B cell (primary cell): ENCODE data around the gene TGFBR3.

Experiments
- EZH2 ChIP-seq: IDR thresholded peaks from 2 replicates; pipeline ENCODE4 v1.6.1; 2012; ENCODE audit warnings: borderline replicate concordance, low read depth, mild to moderate bottlenecking, moderate library complexity, low read length; ENCODE audit not compliant: insufficient read depth, poor library complexity, severe bottlenecking
- TF ChIP-seq, protein P1 (sequence below): fragments of 200-600 bp; IDR thresholded peaks from one replicate; pipeline ENCODE4 v1.8.0; 2022; ENCODE audit warnings: antibody characterized with exemption, mild to moderate bottlenecking

DNA sequence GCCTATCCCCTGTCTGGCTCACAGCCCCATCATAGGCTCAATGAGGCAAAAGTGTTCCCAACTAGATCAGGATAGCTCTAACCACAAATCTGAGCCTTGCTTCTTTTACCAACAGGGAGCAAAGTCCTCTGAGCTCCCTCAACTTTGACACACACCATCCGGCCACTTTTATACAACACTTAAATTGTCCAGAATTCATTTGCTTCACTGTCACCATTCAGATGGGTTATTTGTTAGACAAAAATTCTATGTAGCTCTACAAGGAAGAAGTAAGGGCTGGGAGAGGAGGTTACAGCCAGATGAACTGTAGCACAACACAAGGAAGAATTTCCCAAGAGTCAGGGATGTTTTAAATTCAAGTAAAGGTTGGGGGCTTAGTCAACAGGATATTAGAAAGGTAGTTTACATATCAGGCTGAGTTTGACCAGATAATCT, 50.8 kb downstream of the TGFBR3 start:
- TF ChIP-seq, protein P1, sequence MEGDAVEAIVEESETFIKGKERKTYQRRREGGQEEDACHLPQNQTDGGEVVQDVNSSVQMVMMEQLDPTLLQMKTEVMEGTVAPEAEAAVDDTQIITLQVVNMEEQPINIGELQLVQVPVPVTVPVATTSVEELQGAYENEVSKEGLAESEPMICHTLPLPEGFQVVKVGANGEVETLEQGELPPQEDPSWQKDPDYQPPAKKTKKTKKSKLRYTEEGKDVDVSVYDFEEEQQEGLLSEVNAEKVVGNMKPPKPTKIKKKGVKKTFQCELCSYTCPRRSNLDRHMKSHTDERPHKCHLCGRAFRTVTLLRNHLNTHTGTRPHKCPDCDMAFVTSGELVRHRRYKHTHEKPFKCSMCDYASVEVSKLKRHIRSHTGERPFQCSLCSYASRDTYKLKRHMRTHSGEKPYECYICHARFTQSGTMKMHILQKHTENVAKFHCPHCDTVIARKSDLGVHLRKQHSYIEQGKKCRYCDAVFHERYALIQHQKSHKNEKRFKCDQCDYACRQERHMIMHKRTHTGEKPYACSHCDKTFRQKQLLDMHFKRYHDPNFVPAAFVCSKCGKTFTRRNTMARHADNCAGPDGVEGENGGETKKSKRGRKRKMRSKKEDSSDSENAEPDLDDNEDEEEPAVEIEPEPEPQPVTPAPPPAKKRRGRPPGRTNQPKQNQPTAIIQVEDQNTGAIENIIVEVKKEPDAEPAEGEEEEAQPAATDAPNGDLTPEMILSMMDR: no peak
- TF ChIP-seq EZH2: no peak
